K562 (cell line): ENCODE data around the gene MINDY4. TPM values are rescaled to one million over a fixed set of nuclear protein-coding genes. Genes with fewer than 3 reads are reported as not detected.
A peak's percentile ranks its signal among the peaks of the same experiment; 100 is the strongest.

Source experiments
- ATAC-seq: fragments of 200-7000 bp; cut with Tn5 transposase; 3 replicates; pipeline ENCODE4 v1.9.1; 2020; ENCODE audit warnings: moderate library complexity
- BruUV-seq: library from RNA; stranded (reverse); fragments of 400-500 nt; replicated peaks from 2 replicates; lab custom pipeline; 2021; lab: Mats Ljungman, UMichigan
- CTCF ChIA-PET: fragments of 300-600 bp; formaldehyde crosslinking; extraction: SDS; loops from one replicate; lab custom pipeline; 2021; ENCODE audit warnings: low intra/inter-chr PET ratio; lab: Yijun Ruan, JAX
- POLR2A ChIA-PET: fragments of 300-600, 350-650 bp; sonication (Branson Sonifier 250); formaldehyde crosslinking; extraction: SDS; loops from one replicate; lab custom pipeline; 2021; ENCODE audit warnings: antibody characterized with exemption, inconsistent platforms; lab: Yijun Ruan, JAX
- DNase-seq, 4 experiments: peaks; one replicate each; pipeline versions ENCODE4 v3.0.0 to v3.0.0-alpha.2; 2011 to 2018; ENCODE audit warnings: low spot score in 3 of 4, mixed read lengths in 3 of 4; ENCODE audit errors: extremely low read depth in 1 of 4
- FAIRE-seq: peaks from 2 replicates; lab custom pipeline; 2011; peaks lifted over from hg19 to GRCh38; lab: Jason Lieb, UNC
- H2AFZ ChIP-seq: 2 replicates; pipeline ENCODE4 v1.6.0; 2011; ENCODE audit warnings: low read depth, low read length, control low read depth, inconsistent platforms
- H3K27ac ChIP-seq: fragments of 200-600 bp; 3 replicates; pipeline ENCODE4 v1.8.0; 2011; ENCODE audit warnings: low read depth, mild to moderate bottlenecking, control low read depth, inconsistent platforms, low read length, moderate library complexity, mixed read lengths; ENCODE audit errors: extremely low read depth
- H3K27me3 ChIP-seq, 2 experiments: fragments of 300-600 bp in 1 of 2; 2 replicates in 1 of 2; 3 replicates in 1 of 2; pipeline versions ENCODE4 v1.6.0 to v1.8.0; 2011; ENCODE audit warnings: inconsistent platforms in 2 of 2, low read length in 2 of 2, mild to moderate bottlenecking in 1 of 2, mixed read lengths in 1 of 2, moderate library complexity in 1 of 2; ENCODE audit not compliant: control insufficient read depth in 2 of 2, insufficient read depth in 2 of 2
- H3K36me3 ChIP-seq: fragments of 300-600 bp; 3 replicates; pipeline ENCODE4 v1.8.0; 2011; ENCODE audit warnings: mild to moderate bottlenecking, low read length, inconsistent platforms; ENCODE audit not compliant: control insufficient read depth, insufficient read depth
- H3K4me1 ChIP-seq, 2 experiments: fragments of 200-600 bp in 1 of 2; replicated peaks in 1 of 2; 2 replicates in 1 of 2; 3 replicates in 1 of 2; pipeline versions ENCODE4 v1.5.1 to v1.8.0; 2011; ENCODE audit warnings: inconsistent platforms in 2 of 2, low read length in 2 of 2, mild to moderate bottlenecking in 1 of 2, mixed read lengths in 1 of 2, moderate library complexity in 1 of 2; ENCODE audit not compliant: control insufficient read depth in 2 of 2, insufficient read depth in 2 of 2
- H3K4me2 ChIP-seq: 2 replicates; pipeline ENCODE4 v1.6.1; 2011; ENCODE audit warnings: low read length, control low read depth, inconsistent platforms, mixed read lengths; ENCODE audit not compliant: insufficient read depth
- H3K4me3 ChIP-seq: fragments of 200-600 bp; sonication (generic), shearing (Covaris generic); 2 replicates; pipeline ENCODE4 v1.5.1; 2016; ENCODE audit warnings: control low read depth, inconsistent platforms
- H3K79me2 ChIP-seq: fragments of 200-600 bp; 3 replicates; pipeline ENCODE4 v1.8.0; 2011; ENCODE audit warnings: low read length, inconsistent platforms; ENCODE audit not compliant: control insufficient read depth, insufficient read depth
- H3K9ac ChIP-seq, 2 experiments: 2 replicates each; pipeline versions ENCODE4 v1.6.0 to v1.6.1; 2011; ENCODE audit warnings: low read depth in 2 of 2, low read length in 2 of 2, control low read depth in 1 of 2, inconsistent platforms in 1 of 2, mild to moderate bottlenecking in 1 of 2, mixed read lengths in 1 of 2; ENCODE audit not compliant: insufficient read depth in 1 of 2
- H3K9me1 ChIP-seq: one replicate; pipeline ENCODE4 v1.6.0; 2011; ENCODE audit warnings: inconsistent platforms, mild to moderate bottlenecking, low read length, moderate library complexity; ENCODE audit not compliant: control insufficient read depth, insufficient read depth
- H3K9me3 ChIP-seq: replicated peaks from 2 replicates; pipeline ENCODE4 v1.5.1; 2011; ENCODE audit warnings: low read depth, low read length, inconsistent platforms; ENCODE audit not compliant: control insufficient read depth, insufficient read depth
- H4K20me1 ChIP-seq: replicated peaks from 2 replicates; pipeline ENCODE4 v1.6.1; 2011; ENCODE audit warnings: low read length, inconsistent platforms, mixed read lengths; ENCODE audit not compliant: control insufficient read depth, insufficient read depth
- PATZ1 ChIP-seq: fragments of 250-450 bp; sonication (Bioruptor Pico); IDR thresholded peaks from 2 replicates; pipeline ENCODE4 v1.5.0; 2020; ENCODE audit warnings: mild to moderate bottlenecking, borderline replicate concordance
- PKNOX1 ChIP-seq: fragments of 450-650 bp; IDR thresholded peaks from 2 replicates; pipeline ENCODE4 v1.6.1; 2016
- ZNF586 ChIP-seq: fragments of 450-650 bp; formaldehyde crosslinking; conservative IDR thresholded peaks from 2 replicates; pipeline ENCODE4 v1.4.0; 2020; ENCODE audit warnings: mild to moderate bottlenecking, moderate library complexity
- WGBS: fragments of 100-300 bp; shearing (Covaris generic); methylation state at CpG from one replicate; pipeline ENCODE4 v1.1.6; 2016; ENCODE audit warnings: low coverage, mixed read lengths; ENCODE audit not compliant: insufficient coverage; ENCODE audit errors: missing lambda C conversion rate; 5-methylcytosine and 5-hydroxymethylcytosine counted together
- in situ Hi-C: fragments of 300-500 bp; cut with MboI; formaldehyde crosslinking; loops from 4 replicates; pipeline ENCODE4 v1.15.0; 2018; ENCODE audit warnings: inconsistent platforms, mixed read lengths
- intact Hi-C: fragments of 100-400 bp; cut with micrococcal nuclease; formaldehyde crosslinking; loops from 2 replicates; pipeline ENCODE4 v1.14.2; 2022
- polyA plus RNA-seq, 8 experiments: library from polyadenylated mRNA; depleted of rRNA in 4 of 8; stranded (reverse) in 5 of 8; unstranded in 3 of 8; fragments of >200 nt; fragmentation: Nextera tagmentation in 2 of 8; fragmentation: Illumina TruSeq in 1 of 8; extraction: Ambion mirVana in 2 of 8; extraction: Trizol in 1 of 8; gene quantifications; 2 replicates each; pipeline versions ENCODE4 v1.2.1 to v1.2.3, GENCODE V29; 2011 to 2014; ENCODE audit warnings: inconsistent platforms in 1 of 8, missing spikeins in 1 of 8
- total RNA-seq, 7 experiments: library from RNA; depleted of rRNA in 6 of 7; stranded (reverse); fragments of >200 nt in 6 of 7; fragmentation: Illumina TruSeq in 2 of 7; extraction: Trizol in 2 of 7; gene quantifications; 2 replicates each; pipeline versions ENCODE4 v1.2.1 to v1.2.3, GENCODE V29; 2011 to 2021; ENCODE audit warnings: low replicate concordance in 1 of 7

The MINDY4 gene
- total and polyA plus RNA-seq, 9 of the 15 experiments (the other 6 are each of a cell fraction or from before 2014, with no cell fraction given), result 2.1 to 16.7 (median 11.0) TPM

DNA sequence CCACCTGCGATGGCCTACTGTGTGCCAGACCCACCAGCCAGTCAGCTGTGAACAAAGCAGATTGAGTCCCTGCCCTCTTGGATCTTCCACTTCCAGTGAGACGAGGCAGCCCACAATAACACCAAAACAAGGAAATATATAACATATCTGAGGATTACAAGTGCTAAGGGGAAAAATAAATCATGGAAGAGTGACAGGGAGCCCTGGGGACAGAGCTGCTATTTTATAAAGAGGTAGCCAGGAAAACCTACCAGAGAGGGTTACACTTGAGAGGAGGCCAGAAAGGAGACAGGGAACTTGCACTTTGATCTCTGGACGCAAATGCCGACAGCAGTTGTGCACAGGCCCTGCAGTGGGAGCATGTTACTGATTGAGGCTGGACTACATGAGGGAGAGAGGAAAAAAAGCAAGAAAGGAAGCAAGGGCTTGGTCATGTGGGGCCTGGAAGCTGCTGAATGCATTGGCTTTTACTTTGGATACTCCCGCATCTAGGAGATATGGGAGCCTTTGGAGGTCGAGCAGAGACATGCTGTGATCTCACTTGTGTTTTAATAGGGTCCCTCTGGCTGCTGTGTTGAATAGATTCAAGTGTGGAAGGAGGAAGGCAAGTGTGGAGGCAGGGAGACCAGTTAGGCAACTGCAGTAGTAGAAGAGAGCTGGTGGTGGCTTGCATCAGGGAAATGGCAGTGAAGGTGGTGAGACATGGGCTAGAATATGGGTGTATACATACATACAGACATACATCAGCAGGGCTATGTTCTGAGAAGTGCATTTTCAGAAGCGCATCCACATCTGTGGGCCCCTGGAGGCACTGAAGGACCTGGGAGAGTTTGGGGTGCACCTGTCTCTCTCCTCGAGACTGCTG is 26.2 kb downstream of the MINDY4 start:
- POLR2A ChIA-PET, result interaction anchor here (1.0 to 1.5 kb wide), 2 partner anchors 10 to 46 kb away, joined by 3 to 6 read pairs; partner anchors contain the start of gene INMT
- H2AFZ ChIP-seq, result no peak overlapping the region
- H4K20me1 ChIP-seq, result 0 out of 2 replicates have a peak, but pooled peaks cover 5% of the 10 kb centered on the region
- in situ Hi-C loops, result no loop called here
- no peak overlapping the region for H3K9ac ChIP-seq
- H3K4me1 ChIP-seq, result no peaks in the 10 kb centered on the region
- intact Hi-C loops, result no loop called here
- no peak for TF ChIP-seq ZNF586 (CRISPR knock-in tag)
- peak; percentile 25; the same call in 1 of the 2 replicates for TF ChIP-seq PKNOX1
- no peak for TF ChIP-seq PATZ1
- no peak overlapping the region for H3K27ac ChIP-seq
- no TSS peak for BruUV-seq
- H3K79me2 ChIP-seq, result no peaks in the 10 kb centered on the region
- no peak overlapping the region for H3K4me2 ChIP-seq
- no peaks in the 10 kb centered on the region for H3K9me3 ChIP-seq
- ATAC-seq (no peak), DNase-seq (no peak), FAIRE-seq (no peak)
- H3K4me3 ChIP-seq, result no peak overlapping the region
- CTCF ChIA-PET, result no interaction called here
- no peaks in the 10 kb centered on the region for H3K9me1 ChIP-seq
- no peaks in the 10 kb centered on the region for H3K27me3 ChIP-seq
- WGBS, result 82% methylated on average over 8 of the region's 8 CpGs
- H3K36me3 ChIP-seq, result peaks cover 63% of the 10 kb centered on the region; the same call in 2 of the 3 replicates
